GM19397 (cell line): Measurements from ENCODE around the gene BAG1.

Source experiments
- ATAC-seq: cut with Tn5 transposase; IDR thresholded peaks from one replicate; pipeline ENCODE4 v1.9.1; 2021; ENCODE audit warnings: mild to moderate bottlenecking, moderate library complexity; ENCODE audit not compliant: unreplicated experiment

The BAG1 gene

DNA sequence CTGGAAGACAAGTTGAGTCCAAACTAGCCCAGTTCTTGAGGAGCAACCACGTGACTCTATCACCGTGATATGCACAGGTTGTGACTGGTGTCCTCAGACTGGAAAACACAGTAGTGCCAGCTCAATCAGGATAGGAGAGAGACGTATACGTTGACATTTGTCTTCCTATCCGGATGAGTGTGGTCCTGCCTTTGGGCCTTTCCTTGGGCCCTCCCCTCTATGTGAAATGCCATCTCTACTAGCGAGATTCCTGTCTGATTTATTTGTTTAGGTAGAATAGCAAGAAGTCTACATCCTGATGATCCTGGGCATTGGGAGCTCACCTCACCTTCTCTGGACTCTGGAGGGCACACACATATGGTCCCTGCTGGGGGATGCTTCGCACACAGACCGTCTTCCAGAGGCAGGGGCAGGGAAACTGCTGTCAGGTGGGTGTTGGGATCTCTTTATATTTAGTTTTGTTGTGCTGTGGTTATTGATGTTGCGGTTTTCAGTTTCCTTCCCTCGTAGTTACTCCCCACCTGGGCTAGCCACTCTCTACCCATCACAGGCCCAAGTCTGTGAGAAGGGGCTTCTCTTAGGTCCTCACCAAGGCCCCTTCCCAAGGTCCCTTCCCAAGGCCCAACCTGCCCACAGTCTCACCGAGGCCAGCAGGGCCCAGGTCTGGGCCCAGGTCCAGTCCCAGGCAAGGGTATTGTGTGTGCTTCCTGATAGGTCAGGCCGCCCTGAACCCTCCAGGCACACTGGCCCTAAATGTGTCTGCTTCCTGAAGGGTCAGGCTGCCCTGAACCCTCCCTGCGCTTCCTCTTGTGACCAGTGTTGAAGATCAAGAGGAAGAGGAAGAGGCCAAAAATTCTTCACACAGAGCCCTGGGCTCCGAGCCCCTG is 43.6 kb downstream of the BAG1 start:
- ATAC-seq = no peak

- no peak for ATAC-seq
Observed at GRCh38 chr9:33211695-33212393, 52.7 kb downstream of the BAG1 start.

DNA sequence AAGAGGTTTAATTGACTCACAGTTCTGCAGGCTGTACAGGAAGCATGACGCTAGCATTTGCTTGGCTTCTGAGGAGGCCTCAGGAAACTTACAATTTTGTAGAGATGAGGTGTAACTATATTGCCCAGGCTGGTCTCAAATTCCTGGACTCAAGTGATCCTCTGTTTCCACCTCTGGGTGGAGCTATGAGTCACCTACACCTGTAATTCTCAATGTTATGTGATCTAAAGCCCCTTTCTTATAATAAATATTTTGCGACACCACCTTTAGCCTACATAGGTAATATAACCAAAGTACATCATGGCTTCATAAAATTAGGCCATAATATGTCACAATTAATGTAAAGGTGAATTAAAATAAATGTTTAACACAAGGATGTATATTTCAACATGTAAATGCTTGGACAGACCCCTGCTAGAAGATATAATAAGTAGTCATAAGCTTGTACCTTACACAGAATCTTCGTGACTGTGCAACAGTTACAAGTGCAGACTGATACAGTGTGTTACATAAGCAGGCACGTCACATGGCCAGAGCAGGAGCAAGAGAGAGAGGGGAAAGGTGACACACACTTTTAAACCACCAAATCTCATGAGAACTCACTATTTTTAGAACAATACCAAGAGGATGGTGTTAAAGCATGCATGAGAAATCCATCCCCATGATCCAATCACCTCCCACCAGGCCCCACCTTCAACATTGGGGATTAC is 54.3 kb downstream of the BAG1 start:
- ATAC-seq = no peak

DNA sequence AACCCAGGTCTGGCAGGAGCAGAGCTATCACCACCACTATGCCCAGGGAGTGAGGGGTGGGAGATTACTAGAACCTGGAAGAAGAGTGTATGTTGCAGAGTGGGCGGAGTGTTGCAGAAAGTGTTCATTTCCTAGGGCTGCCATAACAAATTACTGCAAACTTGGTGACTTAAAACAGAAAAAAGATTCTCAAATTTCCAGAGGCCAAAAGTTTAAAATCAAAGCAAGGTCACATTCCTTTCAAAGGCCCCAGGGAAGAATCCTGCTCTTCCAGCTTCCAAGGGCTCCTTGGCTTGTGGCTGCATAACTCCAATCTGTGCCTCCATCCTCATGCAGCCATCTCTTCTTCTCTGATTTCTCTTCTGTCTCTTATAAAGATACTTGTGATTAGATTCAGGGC is 55.1 kb downstream of the BAG1 start:
- ATAC-seq = no peak

DNA sequence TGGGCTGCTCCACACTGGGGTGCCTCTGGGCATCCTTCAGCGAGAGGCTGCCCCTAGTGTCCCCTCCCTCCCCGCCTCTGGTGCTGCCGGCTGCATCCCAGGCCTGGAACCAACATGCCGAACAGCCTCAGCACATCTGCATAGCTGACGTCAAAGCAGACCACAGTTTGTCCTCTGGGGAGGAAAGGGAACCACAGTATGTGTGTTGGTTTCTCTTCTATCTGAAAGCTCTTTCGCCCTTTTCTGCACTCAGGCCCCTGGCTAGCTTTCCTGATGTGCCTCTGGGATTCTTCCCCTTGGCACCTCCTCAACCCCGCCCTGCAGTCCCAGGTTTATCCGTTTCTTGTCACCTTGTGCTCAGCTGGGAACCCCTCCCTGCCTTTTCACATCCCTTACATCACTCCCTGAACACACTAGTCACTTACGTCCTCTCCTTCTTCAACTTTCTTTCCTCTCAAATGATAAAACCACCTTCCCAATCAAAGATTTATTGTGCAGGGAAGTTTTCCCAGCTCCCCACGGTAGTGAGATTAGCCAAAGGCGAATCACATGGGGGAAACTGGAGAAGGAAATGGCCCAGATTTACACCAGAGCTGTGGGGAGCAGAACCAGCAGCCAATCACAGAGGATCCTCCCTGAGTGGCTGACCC is 61.8 kb downstream of the BAG1 start:
- peak; percentile 99 for ATAC-seq
